Ovary (tissue), 9 donors: ENCODE data around the gene OSBPL2. TPM values are rescaled to one million over a fixed set of nuclear protein-coding genes. Genes with fewer than 3 reads are reported as not detected.
A peak's percentile ranks its signal among the peaks of the same experiment; 100 is the strongest.

Experiments
- DNase-seq, 5 donors: peaks; one replicate each; pipeline ENCODE4 v3.0.0-alpha.2; 2019 to 2020
- H3K27ac ChIP-seq, 2 donors: fragments of 200-600 bp; one replicate each; pipeline versions ENCODE4 v1.5.1 to v1.8.0; 2019 to 2022
- H3K27me3 ChIP-seq: fragments of 200-600 bp; one replicate; pipeline ENCODE4 v1.8.0; 2022
- H3K36me3 ChIP-seq: fragments of 200-600 bp; sonication (generic); one replicate; pipeline ENCODE4 v1.5.1; 2019
- H3K4me1 ChIP-seq: one replicate; pipeline ENCODE4 v1.8.1; 2013; ENCODE audit warnings: mild to moderate bottlenecking, moderate library complexity; ENCODE audit not compliant: insufficient read depth
- H3K4me3 ChIP-seq: fragments of 200-600 bp; sonication (generic); one replicate; pipeline ENCODE4 v1.5.1; 2017
- H3K9me3 ChIP-seq, 2 donors: fragments of 200-600 bp in 1 of 2; sonication (generic) in 1 of 2; one replicate each; pipeline versions ENCODE4 v1.5.1 to v1.8.1; 2013 to 2019; ENCODE audit warnings: mild to moderate bottlenecking in 1 of 2, moderate library complexity in 1 of 2
- CTCF ChIP-seq, 3 donors: fragments of 450-650 bp in 2 of 3; fragments of 200-600 bp in 1 of 3; IDR thresholded peaks; one replicate each; pipeline versions ENCODE4 v1.5.1 to v1.8.0; 2016 to 2022; ENCODE audit warnings: antibody characterized with exemption in 3 of 3, mild to moderate bottlenecking in 1 of 3
- EP300 ChIP-seq: sonication (generic); formaldehyde crosslinking; IDR thresholded peaks from one replicate; pipeline ENCODE4 v1.6.1; 2017; ENCODE audit warnings: antibody characterized with exemption
- POLR2A ChIP-seq: fragments of 450-650 bp; IDR thresholded peaks from one replicate; pipeline ENCODE4 v1.6.1; 2017; ENCODE audit warnings: antibody characterized with exemption, mild to moderate bottlenecking, moderate library complexity
- WGBS, 3 donors: extraction: QIAGEN DNeasy Blood & Tissue Kit in 1 of 3; methylation state at CpG; one replicate each; pipeline versions ENCODE4 v1.1.5 to v1.1.7; 2013 to 2017; 5-methylcytosine and 5-hydroxymethylcytosine counted together
- intact Hi-C, 4 donors: fragments of 100-400 bp; cut with DNase I; formaldehyde crosslinking; loops; one replicate each; pipeline versions ENCODE4 v1.11.0 to v1.15.1; 2022 to 2023
- polyA plus RNA-seq, 2 donors: library from polyadenylated mRNA; stranded (reverse); fragments of 200-250 nt in 1 of 2; fragments of 350-450 nt in 1 of 2; fragmentation: Illumina TruSeq in 1 of 2; extraction: RNeasy Lipid Tissue Mini Kit (QIAGEN cat#74804) in 1 of 2; gene quantifications; one replicate each; pipeline ENCODE4 v1.2.3, GENCODE V29; 2013 to 2014
- total RNA-seq, 7 donors: library from RNA; depleted of rRNA in 2 of 7; stranded (reverse); fragments of >200 nt in 2 of 7; fragmentation: NEBNext Ultra II Directional in 3 of 7; extraction: Animal tissue kit (Norgen Biotek cat#: 25700) in 3 of 7; gene quantifications; one replicate each; pipeline versions ENCODE4 v1.1.0 to v1.2.4, GENCODE V29; 2016 to 2023
- donor health status: DM: no; HTN: no; CAD: no; lungs with moderate emphysema.
- donor health status: DM: no; HTN: no; CAD: no.
- donor health status: Bipolar disorder and iron deficiency.
- donor health status: DM: yes; HTN: yes; CAD: no.
- donor health status: DM: no; HTN: no; CAD: no.
- donor health status: DM: yes; HTN: yes; CAD: no.

OSBPL2 gene
- total and polyA plus RNA-seq, 9 donors, result 14.2 to 42.2 (median 34.4) TPM

GRCh38 chr20:62235777-62236157 lies 2.6 kb upstream of the OSBPL2 start:
- intact Hi-C loops, result loop anchor here in 1 of 4 donors (5.0 kb wide), 1 partner anchor 152 kb away; the partner anchor contains the start of gene RPS21
- no peaks in the 10 kb centered on the region for H3K36me3 ChIP-seq
- H3K27me3 ChIP-seq, result no peaks in the 10 kb centered on the region
- DNase-seq, result no peak
- no peak overlapping the region for H3K4me3 ChIP-seq
- H3K27ac ChIP-seq, result no peak overlapping the region
- TF ChIP-seq POLR2A (no peak), CTCF (IDR thresholded peaks at IDR 0.05) (no peak), EP300 (no peak)
- no peaks in the 10 kb centered on the region for H3K9me3 ChIP-seq
- peaks cover 15% of the 10 kb centered on the region for H3K4me1 ChIP-seq
- WGBS, 3 donors, result 85 to 91% (median 90%) methylated on average over 9 of the region's 9 CpGs

- Histone ChIP-seq H3K9me3 (no peaks in the 10 kb centered on the region), H3K36me3 (no peaks in the 10 kb centered on the region), H3K4me3 (no peak overlapping the region), H3K27me3 (no peaks in the 10 kb centered on the region), H3K4me1 (peaks cover 15% of the 10 kb centered on the region), H3K27ac (no peak overlapping the region)
- TF ChIP-seq POLR2A, result no peak
- no peak for TF ChIP-seq EP300
- TF ChIP-seq CTCF (IDR thresholded peaks at IDR 0.05), result no peak
- 55 to 61% (median 59%) methylated on average over 6 of the region's 6 CpGs for WGBS, 3 donors
- intact Hi-C loops, result loop anchor here in 1 of 4 donors (5.0 kb wide), 1 partner anchor 151 kb away; the partner anchor contains the start of gene RPS21
- peak in 2 of 5 donors; percentile 37 to 49 for DNase-seq
Observed at GRCh38 chr20:62236200-62236599, 2.1 kb upstream of the OSBPL2 start.

- 29 to 39% (median 35%) methylated on average over 27 to 28 of the region's 28 CpGs for WGBS, 3 donors
- no peak for DNase-seq
- intact Hi-C loops, result loop anchor here in 1 of 4 donors (5.0 kb wide), 1 partner anchor 150 kb away; the partner anchor contains the start of gene RPS21
Observed at GRCh38 chr20:62236766-62237513, 1.4 kb upstream of the OSBPL2 start.

GRCh38 chr20:62237514-62237800 lies 864 bp upstream of the OSBPL2 start:
- intact Hi-C loops, result loop anchor here in 1 of 4 donors (5.0 kb wide), 1 partner anchor 150 kb away; the partner anchor contains the start of gene RPS21
- DNase-seq, result no peak
- WGBS, 3 donors, result 31 to 44% (median 38%) methylated on average over 1 of the region's 1 CpG
- peaks cover 15% of the 10 kb centered on the region for H3K4me1 ChIP-seq
- no peak for TF ChIP-seq EP300
- TF ChIP-seq POLR2A, result no peak
- no peak for TF ChIP-seq CTCF (IDR thresholded peaks at IDR 0.05)
- no peak overlapping the region for H3K27ac ChIP-seq
- H3K36me3 ChIP-seq, result no peaks in the 10 kb centered on the region
- H3K9me3 ChIP-seq, result no peaks in the 10 kb centered on the region
- H3K27me3 ChIP-seq, result no peaks in the 10 kb centered on the region
- H3K4me3 ChIP-seq, result no peak overlapping the region

More at GRCh38 chr20:62236766-62237513, 1.4 kb upstream of the OSBPL2 start:
- no peak overlapping the region for H3K4me3 ChIP-seq
- H3K9me3 ChIP-seq, result no peaks in the 10 kb centered on the region
- no peaks in the 10 kb centered on the region for H3K27me3 ChIP-seq
- TF ChIP-seq POLR2A (no peak), EP300 (no peak), CTCF (IDR thresholded peaks at IDR 0.05) (no peak)
- no peaks in the 10 kb centered on the region for H3K36me3 ChIP-seq
- H3K27ac ChIP-seq, result no peak overlapping the region
- peaks cover 15% of the 10 kb centered on the region for H3K4me1 ChIP-seq
